GM21423 (cell line): Measurements from ENCODE around the gene CCR9.

ENCODE experiments used
- ATAC-seq: cut with Tn5 transposase; IDR thresholded peaks from one replicate; pipeline ENCODE4 v1.9.1; 2021; ENCODE audit warnings: mild to moderate bottlenecking, moderate library complexity; ENCODE audit not compliant: unreplicated experiment

CCR9 gene

GRCh38 chr3:45872569-45872968, 13.8 kb upstream of the CCR9 start:
- ATAC-seq = no peak

- ATAC-seq = no peak
Observed at GRCh38 chr3:45873036-45873435, 13.3 kb upstream of the CCR9 start.

- ATAC-seq = no peak
Observed at GRCh38 chr3:45873638-45874037, 12.7 kb upstream of the CCR9 start.

DNA sequence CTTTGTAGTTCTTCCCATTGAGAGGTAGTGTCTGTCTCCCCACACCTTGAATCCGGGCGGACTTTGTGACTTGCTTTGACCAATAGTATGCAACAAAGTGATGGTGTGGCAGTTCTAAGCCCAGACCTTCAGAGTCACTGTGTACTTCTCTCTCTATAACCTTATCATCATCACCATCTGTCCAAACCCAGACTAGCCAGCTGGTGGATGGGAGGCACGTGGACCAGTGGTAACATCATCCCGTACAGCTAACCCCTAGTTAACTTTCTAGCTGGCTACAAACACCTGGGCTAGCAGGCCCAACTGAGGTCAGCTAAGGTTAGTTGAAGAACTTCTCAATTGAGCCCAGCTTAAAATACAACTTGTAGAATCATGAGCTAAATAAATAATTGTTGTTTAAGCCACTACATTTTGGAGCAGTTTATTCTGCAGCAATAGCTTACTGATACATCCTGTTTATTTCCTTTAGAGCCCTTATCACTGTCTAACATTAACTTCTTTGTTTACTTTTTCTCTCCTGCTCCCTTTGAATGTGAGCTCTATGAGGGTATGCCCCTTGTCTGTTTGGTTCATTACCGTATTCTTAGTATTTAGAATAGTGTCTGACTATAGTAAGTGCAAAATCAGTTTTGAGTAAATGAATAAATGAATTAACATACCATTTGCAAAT, 11.5 kb upstream of the CCR9 start:
- ATAC-seq = no peak

DNA sequence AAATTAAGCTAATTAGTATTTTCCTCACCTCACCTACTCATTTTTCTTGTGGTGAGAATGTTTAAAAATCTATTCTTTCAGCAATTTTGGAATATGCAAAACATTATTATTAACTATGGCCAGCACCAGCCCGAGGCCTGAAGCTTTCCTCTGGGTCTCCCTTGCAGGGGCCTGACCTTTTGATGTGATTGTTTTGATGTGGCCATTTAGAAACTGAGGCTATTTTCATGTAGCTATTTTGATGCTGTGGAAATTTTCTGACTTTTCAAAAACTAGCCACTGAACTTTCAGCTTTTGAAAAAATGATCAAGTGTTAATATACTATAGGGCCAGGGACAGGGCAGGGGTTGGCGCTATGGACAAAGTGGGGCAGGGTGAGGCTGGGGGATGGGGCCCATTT, 8.2 kb upstream of the CCR9 start:
- ATAC-seq = no peak

DNA sequence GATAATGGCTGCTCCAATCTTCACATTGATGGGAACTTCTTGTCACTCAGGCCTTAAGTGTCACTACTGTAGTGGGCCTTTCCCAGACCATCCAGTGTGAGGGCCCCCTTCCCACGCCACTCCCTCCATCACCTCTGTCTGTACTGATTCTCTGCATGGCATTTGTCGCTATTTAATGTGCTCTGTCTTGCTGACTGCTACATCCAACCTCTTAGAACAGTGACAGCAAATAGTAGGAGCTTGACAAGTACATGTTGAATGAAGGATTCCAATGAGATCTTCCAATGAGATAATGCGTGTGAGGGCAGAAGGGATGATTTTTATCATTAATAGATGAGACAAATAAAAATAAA, 5.6 kb upstream of the CCR9 start:
- ATAC-seq = no peak

- ATAC-seq = no peak
Observed at GRCh38 chr3:45881078-45882022, 5.0 kb upstream of the CCR9 start.

DNA sequence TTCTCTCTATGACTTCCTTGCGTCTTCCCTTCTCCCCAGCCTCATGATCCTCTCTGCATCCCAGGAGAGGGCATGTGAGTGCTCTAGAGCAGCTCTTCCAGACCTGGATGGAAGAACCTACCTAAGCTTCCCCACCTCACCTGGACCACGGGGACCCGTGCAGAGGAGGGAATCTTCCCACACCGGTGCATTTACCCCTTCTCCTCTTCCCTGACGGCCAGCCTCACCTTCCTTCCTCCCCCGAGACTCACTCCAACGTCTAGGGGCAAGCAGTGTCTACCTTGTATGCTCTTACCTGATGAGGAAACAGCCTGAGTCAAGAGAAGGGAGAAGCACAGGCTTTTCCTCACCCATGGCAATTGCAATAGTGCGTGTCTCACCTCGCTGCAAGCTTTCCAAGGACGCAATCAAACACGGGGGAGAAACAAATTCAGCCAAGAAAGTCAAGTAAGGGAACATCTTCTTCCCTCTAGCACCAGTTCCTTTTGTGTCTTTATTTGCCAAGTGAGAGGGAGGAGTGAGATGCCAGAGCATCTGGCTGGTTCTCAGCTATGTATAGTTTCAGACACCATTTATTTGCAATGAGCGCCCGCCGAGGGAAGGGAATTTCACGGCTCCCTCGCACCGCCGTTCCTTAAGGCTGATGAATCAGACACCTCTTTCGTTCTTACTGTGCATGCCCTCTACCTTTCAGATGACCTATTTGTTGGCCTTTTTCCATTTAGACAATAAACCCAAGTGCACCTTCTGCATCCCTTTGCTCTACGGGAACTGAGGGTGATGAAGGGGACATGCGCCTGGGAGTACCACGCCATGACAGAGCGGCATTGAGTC, 1.8 kb upstream of the CCR9 start:
- no peak for ATAC-seq

GRCh38 chr3:45887285-45887684, 942 bp downstream of the CCR9 start:
- ATAC-seq = no peak

- ATAC-seq = no peak
Observed at GRCh38 chr3:45887759-45888511, 1.6 kb downstream of the CCR9 start.

DNA sequence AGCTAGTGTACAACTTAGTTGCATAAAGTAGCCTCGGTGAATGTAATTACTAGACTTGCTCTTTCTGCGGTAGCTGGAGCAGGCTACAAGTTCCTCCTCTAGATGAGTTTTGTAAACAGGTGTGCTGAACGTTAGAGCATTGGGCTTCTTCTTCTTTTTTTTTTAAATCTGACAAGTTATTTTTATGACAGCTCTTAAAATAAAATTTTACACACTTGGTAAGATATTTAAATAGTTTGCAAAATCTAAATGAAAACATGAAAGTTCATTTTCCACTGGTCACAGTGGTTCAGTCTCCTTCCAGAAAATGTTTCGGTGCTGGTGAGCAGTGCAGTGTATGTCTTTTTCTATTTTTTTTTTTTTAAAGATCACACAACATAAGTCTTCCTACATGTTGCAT, 3.0 kb downstream of the CCR9 start:
- no peak for ATAC-seq

DNA sequence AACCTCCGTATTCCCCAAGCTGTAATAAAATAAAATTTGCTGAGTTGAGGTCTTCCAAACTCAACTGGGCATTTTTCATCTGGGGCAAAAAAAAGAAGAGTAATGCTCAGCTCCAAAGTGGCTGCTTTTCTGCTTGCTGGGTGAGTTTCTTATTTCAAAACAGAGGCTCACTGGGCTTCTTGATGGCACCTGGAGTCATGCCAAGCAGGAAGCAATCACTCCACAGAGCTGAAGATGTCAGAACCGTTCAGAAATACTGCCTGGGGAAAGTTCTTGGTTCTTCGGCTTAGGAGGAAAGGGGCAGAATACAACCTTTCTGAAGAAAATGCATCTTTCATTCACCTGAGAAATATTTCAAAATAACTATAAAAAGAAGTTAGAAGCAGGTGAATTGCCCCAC, 4.1 kb downstream of the CCR9 start:
- no peak for ATAC-seq

DNA sequence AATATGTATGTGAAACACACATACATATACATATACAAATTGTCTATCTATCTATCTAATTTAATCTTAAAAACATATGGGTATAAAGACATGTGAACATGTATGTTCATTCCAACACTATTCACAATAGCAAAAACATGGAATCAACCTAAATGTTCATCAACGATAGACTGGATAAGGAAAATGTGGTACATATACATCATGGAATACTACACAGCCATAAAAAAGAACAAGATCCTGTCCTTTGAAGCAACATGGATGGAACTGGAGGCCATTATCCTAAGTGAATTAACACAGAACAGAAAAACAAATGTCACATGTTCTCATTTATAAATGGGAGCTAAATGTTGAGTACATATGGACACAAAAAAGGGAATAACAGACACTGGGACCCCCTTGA, 5.8 kb downstream of the CCR9 start:
- ATAC-seq = no peak

DNA sequence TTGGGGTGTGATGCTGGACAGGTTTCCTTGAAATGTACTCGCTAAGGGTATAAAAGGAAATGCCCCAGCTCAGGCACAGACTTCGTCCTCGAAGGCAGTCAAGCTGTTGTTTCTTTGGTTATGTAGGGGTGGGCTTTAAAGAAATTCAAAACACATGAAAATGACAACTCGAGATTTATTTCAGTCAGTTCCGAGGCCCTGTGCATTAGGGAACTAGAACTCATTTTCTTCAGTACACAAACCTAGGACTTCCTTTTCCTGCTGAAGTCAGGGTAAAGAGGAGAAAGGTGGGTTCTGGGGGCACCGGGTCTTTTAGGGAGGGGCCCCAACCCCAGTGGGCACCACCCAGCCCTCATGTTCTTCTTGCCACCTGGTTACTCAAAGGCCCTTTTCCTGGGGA, 7.7 kb downstream of the CCR9 start:
- ATAC-seq = no peak

DNA sequence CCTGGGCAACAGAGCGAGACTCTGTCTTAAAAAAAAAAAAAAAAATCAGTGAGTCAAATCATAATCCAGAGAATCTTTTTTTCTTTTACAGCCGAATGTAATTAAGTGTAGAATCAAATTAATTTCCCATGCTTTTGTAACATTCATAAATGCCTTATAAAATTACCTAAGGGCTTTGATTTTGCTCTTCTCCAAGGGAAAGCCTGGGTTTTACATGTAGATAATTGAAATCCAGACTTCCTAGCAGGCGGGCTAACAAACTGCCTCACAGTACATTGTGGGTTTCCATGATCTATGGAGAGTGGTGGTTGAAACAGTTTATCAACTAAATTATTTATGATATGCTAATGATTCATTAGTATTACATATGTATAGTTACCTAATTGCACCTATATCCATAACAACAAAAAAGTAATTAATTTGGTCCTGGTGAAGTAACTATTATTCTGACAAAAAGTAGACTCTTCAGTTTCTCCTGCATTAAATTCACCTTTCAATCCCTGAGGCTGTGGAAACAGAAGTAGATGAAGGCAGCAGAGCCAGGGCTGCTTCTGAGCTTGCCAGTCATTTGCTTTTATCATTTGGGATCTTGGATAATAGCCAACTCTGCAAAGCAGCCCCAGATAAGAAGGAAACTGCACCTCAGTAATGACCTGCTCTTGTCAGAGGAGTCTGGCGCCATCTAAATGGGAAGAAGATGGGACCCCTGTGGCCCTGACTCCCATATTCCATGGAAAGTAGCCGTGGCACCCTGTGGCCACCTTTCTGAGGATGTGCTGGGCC, 9.5 kb downstream of the CCR9 start:
- ATAC-seq = no peak

DNA sequence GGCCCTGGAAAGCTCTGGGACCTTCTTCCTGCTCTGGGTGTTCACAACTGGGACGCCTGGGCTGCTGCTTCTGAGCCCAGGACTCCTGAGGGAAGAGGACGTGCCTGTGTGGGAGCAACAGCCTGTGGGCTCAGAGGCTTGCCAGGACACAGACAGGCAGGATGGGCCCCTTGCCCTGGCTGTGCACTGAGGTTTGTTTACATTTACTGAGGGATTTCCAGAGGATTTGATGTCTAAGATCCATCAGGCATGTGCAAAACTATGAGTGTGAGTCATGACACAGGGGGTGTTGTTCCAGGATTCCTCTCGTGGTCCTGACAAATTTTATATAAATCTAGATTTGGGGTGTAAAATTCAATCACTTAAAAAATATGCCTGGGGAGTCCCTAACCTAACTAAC, 10.6 kb downstream of the CCR9 start:
- no peak for ATAC-seq

DNA sequence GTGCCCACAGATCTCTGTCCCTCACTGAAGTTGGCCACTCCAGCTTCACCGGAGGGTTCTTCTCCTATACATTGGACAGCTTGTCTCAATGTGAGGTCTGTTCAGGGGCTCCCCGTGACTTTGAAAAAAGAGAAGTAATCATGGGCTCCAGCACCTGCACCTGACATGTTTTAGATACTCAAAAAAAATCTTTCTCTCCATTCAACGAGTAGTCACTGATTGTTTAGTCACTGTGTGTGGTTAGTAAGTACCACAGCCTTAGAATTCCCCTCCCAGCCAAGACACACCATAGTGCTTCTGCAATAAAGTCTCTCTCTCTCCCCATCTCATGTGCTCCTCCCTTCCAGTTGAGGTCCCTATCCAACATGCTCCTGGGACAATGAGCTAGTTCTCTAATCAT, 18.6 kb downstream of the CCR9 start:
- ATAC-seq = no peak

GRCh38 chr3:45905755-45906154, 19.4 kb downstream of the CCR9 start:
- ATAC-seq = no peak

DNA sequence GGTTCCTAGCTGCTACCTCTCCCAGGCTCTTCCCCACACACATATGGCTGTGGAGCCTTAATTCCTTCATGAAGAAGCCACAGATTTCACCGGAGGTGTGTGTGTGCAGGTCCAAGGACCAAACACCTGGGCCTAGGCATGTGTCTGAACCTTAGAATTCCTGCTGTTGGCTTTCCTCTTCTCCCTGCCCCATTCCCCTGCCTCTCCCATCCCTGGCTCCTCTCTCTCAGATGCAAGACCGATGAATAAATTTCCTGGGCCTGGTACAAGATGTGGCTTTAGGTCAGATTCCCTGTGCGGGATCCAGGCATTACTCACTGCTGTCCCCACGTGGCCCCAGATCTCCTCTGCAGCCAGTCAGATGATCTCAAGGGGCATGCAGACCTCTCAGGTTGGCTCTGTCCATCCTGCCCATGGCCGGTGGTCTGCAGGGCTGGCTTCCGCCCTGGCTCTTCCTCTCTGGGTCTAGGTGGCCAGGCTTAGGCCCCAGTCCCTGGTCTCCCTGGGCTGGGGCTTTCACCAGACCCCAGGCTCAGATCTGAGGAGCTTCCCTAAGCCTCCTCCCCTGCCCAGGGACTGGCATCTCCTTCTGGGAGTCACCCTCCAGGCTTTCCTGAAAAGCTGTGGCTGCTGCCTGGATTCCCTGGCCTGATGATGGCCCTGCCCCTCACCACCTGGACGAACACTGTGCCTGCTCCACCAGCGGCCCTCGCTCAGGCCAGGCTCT, 20.5 kb downstream of the CCR9 start:
- ATAC-seq = no peak
